ENCODE data around the gene SRMS.

DNA sequence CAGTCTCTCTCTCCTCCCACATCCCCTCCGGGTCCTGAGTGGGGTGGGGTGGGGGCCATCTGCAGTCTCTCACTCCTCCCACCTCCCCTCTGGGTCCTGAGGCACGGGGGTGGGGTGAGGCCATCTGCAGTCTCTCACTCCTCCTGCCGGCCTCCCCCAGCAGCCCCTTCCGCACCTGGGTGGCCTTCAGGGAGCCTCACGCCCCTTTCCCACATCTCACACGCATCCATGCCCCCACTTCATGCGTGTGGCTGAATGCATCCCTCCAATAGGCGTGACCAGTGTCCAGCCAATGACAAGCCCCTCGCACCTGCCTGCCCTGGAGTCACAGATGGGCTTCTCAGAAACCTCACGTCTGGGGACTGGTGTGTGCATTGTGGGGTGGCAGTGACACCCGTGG lies 993 bp upstream of the SRMS start:
- TF ChIP-seq, protein P1, sequence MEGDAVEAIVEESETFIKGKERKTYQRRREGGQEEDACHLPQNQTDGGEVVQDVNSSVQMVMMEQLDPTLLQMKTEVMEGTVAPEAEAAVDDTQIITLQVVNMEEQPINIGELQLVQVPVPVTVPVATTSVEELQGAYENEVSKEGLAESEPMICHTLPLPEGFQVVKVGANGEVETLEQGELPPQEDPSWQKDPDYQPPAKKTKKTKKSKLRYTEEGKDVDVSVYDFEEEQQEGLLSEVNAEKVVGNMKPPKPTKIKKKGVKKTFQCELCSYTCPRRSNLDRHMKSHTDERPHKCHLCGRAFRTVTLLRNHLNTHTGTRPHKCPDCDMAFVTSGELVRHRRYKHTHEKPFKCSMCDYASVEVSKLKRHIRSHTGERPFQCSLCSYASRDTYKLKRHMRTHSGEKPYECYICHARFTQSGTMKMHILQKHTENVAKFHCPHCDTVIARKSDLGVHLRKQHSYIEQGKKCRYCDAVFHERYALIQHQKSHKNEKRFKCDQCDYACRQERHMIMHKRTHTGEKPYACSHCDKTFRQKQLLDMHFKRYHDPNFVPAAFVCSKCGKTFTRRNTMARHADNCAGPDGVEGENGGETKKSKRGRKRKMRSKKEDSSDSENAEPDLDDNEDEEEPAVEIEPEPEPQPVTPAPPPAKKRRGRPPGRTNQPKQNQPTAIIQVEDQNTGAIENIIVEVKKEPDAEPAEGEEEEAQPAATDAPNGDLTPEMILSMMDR (IDR thresholded peaks at IDR 0.05; ENCODE audit: poor library complexity, severe bottlenecking), result no peak
- no peak for TF ChIP-seq RAD21 (conservative IDR thresholded peaks at IDR 0.05)

Data from neural cell (in vitro differentiated cells).